HEK293 (cell line): ENCODE results near the gene EDARADD.

Source experiments
- GLI2 ChIP-seq: fragments of 450-650 bp; formaldehyde crosslinking; IDR thresholded peaks from 2 replicates; pipeline ENCODE4; 2017; ENCODE audit warnings: missing biosample characterization, missing genetic modification characterization, low read depth, borderline replicate concordance
- KLF9 ChIP-seq: fragments of 450-650 bp; formaldehyde crosslinking; IDR thresholded peaks from 2 replicates; pipeline ENCODE4 v1.5.1; 2016; ENCODE audit warnings: missing biosample characterization, missing genetic modification characterization, low read depth
- SCRT1 ChIP-seq: fragments of 450-650 bp; formaldehyde crosslinking; IDR thresholded peaks from 2 replicates; pipeline ENCODE4 v1.5.1; 2016; ENCODE audit warnings: missing biosample characterization, missing genetic modification characterization, borderline replicate concordance
- ZBTB48 ChIP-seq: fragments of 450-650 bp; formaldehyde crosslinking; IDR thresholded peaks from 2 replicates; pipeline ENCODE4 v1.5.1; 2016; ENCODE audit warnings: missing biosample characterization, missing genetic modification characterization
- ZNF10 ChIP-seq: fragments of 450-650 bp; formaldehyde crosslinking; IDR thresholded peaks from 2 replicates; pipeline ENCODE4 v1.5.1; 2017; ENCODE audit warnings: missing biosample characterization, missing genetic modification characterization
- ZNF121 ChIP-seq: fragments of 450-650 bp; formaldehyde crosslinking; IDR thresholded peaks from 2 replicates; pipeline ENCODE4 v1.5.1; 2016; ENCODE audit warnings: missing biosample characterization, missing genetic modification characterization
- ZNF19 ChIP-seq: fragments of 450-650 bp; formaldehyde crosslinking; IDR thresholded peaks from 2 replicates; pipeline ENCODE4; 2016; ENCODE audit warnings: missing biosample characterization, missing genetic modification characterization, low read depth
- ZNF2 ChIP-seq: fragments of 450-650 bp; formaldehyde crosslinking; IDR thresholded peaks from 2 replicates; pipeline ENCODE4 v1.5.1; 2016; ENCODE audit warnings: missing biosample characterization, missing genetic modification characterization
- ZNF223 ChIP-seq: fragments of 450-650 bp; formaldehyde crosslinking; IDR thresholded peaks from 2 replicates; pipeline ENCODE4 v1.5.1; 2016; ENCODE audit warnings: missing biosample characterization, missing genetic modification characterization
- ZNF24 ChIP-seq: fragments of 450-650 bp; formaldehyde crosslinking; IDR thresholded peaks from 2 replicates; pipeline ENCODE4 v1.5.1; 2016; ENCODE audit warnings: missing biosample characterization, missing genetic modification characterization
- ZNF354C ChIP-seq: fragments of 450-650 bp; formaldehyde crosslinking; IDR thresholded peaks from 2 replicates; pipeline ENCODE4 v1.5.1; 2016; ENCODE audit warnings: missing biosample characterization, missing genetic modification characterization, low read depth, borderline replicate concordance
- ZNF510 ChIP-seq: fragments of 450-650 bp; formaldehyde crosslinking; IDR thresholded peaks from 2 replicates; pipeline ENCODE4 v1.5.1; 2018; ENCODE audit warnings: mild to moderate bottlenecking, missing genetic modification characterization, missing biosample characterization; ENCODE audit not compliant: insufficient replicate concordance
- ZNF529 ChIP-seq: fragments of 450-650 bp; formaldehyde crosslinking; IDR thresholded peaks from 2 replicates; pipeline ENCODE4 v1.5.1; 2017; ENCODE audit warnings: missing genetic modification characterization, missing biosample characterization; ENCODE audit not compliant: insufficient replicate concordance
- ZNF621 ChIP-seq: fragments of 450-650 bp; formaldehyde crosslinking; IDR thresholded peaks from 2 replicates; pipeline ENCODE4 v1.5.1; 2017; ENCODE audit warnings: missing biosample characterization, missing genetic modification characterization
- ZNF792 ChIP-seq: fragments of 450-650 bp; formaldehyde crosslinking; IDR thresholded peaks from 2 replicates; pipeline ENCODE4 v1.5.1; 2016; ENCODE audit warnings: missing biosample characterization, missing genetic modification characterization
- TF ChIP-seq, protein P1 (sequence below): fragments of 450-650 bp; formaldehyde crosslinking; IDR thresholded peaks from 2 replicates; pipeline ENCODE4 v1.5.1; 2016; ENCODE audit warnings: missing biosample characterization, missing genetic modification characterization
- TF ChIP-seq, protein P2 (sequence below): fragments of 450-650 bp; formaldehyde crosslinking; IDR thresholded peaks from 2 replicates; pipeline ENCODE4 v1.5.1; 2016; ENCODE audit warnings: missing biosample characterization, missing genetic modification characterization
- TF ChIP-seq, protein P3 (sequence below): fragments of 450-650 bp; formaldehyde crosslinking; IDR thresholded peaks from 2 replicates; pipeline ENCODE4 v1.5.1; 2016; ENCODE audit warnings: missing biosample characterization, missing genetic modification characterization
- TF ChIP-seq, protein P4 (sequence below): fragments of 450-650 bp; IDR thresholded peaks from 2 replicates; pipeline ENCODE4 v1.5.1; 2018; ENCODE audit warnings: missing biosample characterization, missing genetic modification characterization
- TF ChIP-seq, protein P5 (sequence below): fragments of 450-650 bp; formaldehyde crosslinking; IDR thresholded peaks from 2 replicates; pipeline ENCODE4 v1.5.1; 2016; ENCODE audit warnings: missing biosample characterization, missing genetic modification characterization
- TF ChIP-seq, protein P6 (sequence below): fragments of 450-650 bp; formaldehyde crosslinking; IDR thresholded peaks from 2 replicates; pipeline ENCODE4 v1.5.1; 2017; ENCODE audit warnings: missing biosample characterization, missing genetic modification characterization
- TF ChIP-seq, protein P7 (sequence below): fragments of 450-650 bp; formaldehyde crosslinking; IDR thresholded peaks from 2 replicates; pipeline ENCODE4 v1.5.1; 2016; ENCODE audit warnings: missing biosample characterization, missing genetic modification characterization
- TF ChIP-seq, protein P8 (sequence below): fragments of 450-650 bp; formaldehyde crosslinking; IDR thresholded peaks from 2 replicates; pipeline ENCODE4 v1.5.1; 2017; ENCODE audit warnings: missing biosample characterization, missing genetic modification characterization
- TF ChIP-seq, protein P9 (sequence below): fragments of 450-650 bp; formaldehyde crosslinking; IDR thresholded peaks from 2 replicates; pipeline ENCODE4 v1.5.1; 2016; ENCODE audit warnings: missing biosample characterization, missing genetic modification characterization

The EDARADD gene

DNA sequence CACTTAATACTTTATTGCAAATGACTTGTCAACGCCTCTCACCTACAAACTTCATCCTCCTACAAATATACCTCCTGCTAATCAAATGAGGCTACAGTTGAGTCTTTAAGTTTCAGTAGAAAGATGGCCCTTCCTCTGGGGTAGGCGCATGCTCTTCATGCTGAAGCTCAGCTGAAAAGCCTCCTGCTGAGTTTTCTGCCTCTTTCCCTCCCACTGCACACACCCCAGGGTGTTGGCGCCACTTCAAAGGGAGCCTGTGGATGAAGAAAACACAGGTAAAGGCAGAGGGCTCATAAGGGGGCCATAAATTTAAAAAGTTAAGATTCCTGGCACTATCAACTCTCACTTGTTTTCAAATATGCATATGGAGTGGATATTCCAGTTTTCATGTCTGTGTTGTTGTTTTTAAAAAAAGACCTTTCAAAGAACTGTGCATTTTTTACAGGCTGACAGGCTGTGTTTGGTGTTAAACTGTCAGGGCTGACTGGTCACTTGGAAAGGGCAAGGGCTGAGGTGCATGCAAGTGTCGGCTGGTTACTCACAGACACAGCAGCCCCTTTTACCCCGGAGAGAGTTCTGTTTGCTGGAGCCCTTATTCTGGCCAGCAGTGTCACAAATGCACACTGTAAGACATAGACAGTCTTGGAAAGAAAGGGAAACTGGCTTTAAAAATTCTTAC is 86.8 kb downstream of the EDARADD start (continued):
- TF ChIP-seq ZNF792, result no peak
- TF ChIP-seq, protein P1, sequence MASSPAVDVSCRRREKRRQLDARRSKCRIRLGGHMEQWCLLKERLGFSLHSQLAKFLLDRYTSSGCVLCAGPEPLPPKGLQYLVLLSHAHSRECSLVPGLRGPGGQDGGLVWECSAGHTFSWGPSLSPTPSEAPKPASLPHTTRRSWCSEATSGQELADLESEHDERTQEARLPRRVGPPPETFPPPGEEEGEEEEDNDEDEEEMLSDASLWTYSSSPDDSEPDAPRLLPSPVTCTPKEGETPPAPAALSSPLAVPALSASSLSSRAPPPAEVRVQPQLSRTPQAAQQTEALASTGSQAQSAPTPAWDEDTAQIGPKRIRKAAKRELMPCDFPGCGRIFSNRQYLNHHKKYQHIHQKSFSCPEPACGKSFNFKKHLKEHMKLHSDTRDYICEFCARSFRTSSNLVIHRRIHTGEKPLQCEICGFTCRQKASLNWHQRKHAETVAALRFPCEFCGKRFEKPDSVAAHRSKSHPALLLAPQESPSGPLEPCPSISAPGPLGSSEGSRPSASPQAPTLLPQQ (tag by site-specific recombination), result no peak
- TF ChIP-seq, protein P2, sequence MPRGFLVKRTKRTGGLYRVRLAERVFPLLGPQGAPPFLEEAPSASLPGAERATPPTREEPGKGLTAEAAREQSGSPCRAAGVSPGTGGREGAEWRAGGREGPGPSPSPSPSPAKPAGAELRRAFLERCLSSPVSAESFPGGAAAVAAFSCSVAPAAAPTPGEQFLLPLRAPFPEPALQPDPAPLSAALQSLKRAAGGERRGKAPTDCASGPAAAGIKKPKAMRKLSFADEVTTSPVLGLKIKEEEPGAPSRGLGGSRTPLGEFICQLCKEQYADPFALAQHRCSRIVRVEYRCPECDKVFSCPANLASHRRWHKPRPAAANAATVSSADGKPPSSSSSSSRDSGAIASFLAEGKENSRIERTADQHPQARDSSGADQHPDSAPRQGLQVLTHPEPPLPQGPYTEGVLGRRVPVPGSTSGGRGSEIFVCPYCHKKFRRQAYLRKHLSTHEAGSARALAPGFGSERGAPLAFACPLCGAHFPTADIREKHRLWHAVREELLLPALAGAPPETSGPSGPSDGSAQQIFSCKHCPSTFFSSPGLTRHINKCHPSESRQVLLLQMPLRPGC, result no peak
- TF ChIP-seq ZNF510 (tag by site-specific recombination), result no peak
- TF ChIP-seq, protein P3, sequence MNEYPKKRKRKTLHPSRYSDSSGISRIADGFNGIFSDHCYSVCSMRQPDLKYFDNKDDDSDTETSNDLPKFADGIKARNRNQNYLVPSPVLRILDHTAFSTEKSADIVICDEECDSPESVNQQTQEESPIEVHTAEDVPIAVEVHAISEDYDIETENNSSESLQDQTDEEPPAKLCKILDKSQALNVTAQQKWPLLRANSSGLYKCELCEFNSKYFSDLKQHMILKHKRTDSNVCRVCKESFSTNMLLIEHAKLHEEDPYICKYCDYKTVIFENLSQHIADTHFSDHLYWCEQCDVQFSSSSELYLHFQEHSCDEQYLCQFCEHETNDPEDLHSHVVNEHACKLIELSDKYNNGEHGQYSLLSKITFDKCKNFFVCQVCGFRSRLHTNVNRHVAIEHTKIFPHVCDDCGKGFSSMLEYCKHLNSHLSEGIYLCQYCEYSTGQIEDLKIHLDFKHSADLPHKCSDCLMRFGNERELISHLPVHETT, result no peak
- TF ChIP-seq, protein P4, sequence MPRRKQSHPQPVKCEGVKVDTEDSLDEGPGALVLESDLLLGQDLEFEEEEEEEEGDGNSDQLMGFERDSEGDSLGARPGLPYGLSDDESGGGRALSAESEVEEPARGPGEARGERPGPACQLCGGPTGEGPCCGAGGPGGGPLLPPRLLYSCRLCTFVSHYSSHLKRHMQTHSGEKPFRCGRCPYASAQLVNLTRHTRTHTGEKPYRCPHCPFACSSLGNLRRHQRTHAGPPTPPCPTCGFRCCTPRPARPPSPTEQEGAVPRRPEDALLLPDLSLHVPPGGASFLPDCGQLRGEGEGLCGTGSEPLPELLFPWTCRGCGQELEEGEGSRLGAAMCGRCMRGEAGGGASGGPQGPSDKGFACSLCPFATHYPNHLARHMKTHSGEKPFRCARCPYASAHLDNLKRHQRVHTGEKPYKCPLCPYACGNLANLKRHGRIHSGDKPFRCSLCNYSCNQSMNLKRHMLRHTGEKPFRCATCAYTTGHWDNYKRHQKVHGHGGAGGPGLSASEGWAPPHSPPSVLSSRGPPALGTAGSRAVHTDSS (tag by site-specific recombination), result no peak
- TF ChIP-seq SCRT1 (tag by site-specific recombination), result no peak
- TF ChIP-seq ZNF24 (tag by site-specific recombination), result no peak
- TF ChIP-seq, protein P5, sequence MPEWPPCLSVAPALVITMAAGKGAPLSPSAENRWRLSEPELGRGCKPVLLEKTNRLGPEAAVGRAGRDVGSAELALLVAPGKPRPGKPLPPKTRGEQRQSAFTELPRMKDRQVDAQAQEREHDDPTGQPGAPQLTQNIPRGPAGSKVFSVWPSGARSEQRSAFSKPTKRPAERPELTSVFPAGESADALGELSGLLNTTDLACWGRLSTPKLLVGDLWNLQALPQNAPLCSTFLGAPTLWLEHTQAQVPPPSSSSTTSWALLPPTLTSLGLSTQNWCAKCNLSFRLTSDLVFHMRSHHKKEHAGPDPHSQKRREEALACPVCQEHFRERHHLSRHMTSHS (tag by site-specific recombination), result no peak
- TF ChIP-seq ZNF19 (tag by site-specific recombination), result no peak
- TF ChIP-seq ZNF2 (tag by site-specific recombination), result no peak
- TF ChIP-seq ZNF223, result no peak
- no peak for TF ChIP-seq ZBTB48 (tag by site-specific recombination)
- TF ChIP-seq, protein P6, sequence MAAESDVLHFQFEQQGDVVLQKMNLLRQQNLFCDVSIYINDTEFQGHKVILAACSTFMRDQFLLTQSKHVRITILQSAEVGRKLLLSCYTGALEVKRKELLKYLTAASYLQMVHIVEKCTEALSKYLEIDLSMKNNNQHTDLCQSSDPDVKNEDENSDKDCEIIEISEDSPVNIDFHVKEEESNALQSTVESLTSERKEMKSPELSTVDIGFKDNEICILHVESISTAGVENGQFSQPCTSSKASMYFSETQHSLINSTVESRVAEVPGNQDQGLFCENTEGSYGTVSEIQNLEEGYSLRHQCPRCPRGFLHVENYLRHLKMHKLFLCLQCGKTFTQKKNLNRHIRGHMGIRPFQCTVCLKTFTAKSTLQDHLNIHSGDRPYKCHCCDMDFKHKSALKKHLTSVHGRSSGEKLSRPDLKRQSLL, result no peak
- TF ChIP-seq ZNF121 (tag by site-specific recombination), result no peak
- TF ChIP-seq, protein P7, sequence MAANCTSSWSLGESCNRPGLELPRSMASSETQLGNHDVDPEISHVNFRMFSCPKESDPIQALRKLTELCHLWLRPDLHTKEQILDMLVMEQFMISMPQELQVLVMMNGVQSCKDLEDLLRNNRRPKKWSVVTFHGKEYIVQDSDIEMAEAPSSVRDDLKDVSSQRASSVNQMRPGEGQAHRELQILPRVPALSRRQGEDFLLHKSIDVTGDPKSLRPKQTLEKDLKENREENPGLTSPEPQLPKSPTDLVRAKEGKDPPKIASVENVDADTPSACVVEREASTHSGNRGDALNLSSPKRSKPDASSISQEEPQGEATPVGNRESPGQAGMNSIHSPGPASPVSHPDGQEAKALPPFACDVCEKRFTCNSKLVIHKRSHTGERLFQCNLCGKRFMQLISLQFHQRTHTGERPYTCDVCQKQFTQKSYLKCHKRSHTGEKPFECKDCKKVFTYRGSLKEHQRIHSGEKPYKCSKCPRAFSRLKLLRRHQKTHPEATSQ (tag by site-specific recombination), result no peak
- peak; percentile 26 for TF ChIP-seq ZNF529
- no peak for TF ChIP-seq ZNF621 (tag by site-specific recombination)
- TF ChIP-seq, protein P8, sequence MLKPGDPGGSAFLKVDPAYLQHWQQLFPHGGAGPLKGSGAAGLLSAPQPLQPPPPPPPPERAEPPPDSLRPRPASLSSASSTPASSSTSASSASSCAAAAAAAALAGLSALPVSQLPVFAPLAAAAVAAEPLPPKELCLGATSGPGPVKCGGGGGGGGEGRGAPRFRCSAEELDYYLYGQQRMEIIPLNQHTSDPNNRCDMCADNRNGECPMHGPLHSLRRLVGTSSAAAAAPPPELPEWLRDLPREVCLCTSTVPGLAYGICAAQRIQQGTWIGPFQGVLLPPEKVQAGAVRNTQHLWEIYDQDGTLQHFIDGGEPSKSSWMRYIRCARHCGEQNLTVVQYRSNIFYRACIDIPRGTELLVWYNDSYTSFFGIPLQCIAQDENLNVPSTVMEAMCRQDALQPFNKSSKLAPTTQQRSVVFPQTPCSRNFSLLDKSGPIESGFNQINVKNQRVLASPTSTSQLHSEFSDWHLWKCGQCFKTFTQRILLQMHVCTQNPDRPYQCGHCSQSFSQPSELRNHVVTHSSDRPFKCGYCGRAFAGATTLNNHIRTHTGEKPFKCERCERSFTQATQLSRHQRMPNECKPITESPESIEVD, result peak; percentile 61
- no peak for TF ChIP-seq ZNF354C
- TF ChIP-seq, protein P9, sequence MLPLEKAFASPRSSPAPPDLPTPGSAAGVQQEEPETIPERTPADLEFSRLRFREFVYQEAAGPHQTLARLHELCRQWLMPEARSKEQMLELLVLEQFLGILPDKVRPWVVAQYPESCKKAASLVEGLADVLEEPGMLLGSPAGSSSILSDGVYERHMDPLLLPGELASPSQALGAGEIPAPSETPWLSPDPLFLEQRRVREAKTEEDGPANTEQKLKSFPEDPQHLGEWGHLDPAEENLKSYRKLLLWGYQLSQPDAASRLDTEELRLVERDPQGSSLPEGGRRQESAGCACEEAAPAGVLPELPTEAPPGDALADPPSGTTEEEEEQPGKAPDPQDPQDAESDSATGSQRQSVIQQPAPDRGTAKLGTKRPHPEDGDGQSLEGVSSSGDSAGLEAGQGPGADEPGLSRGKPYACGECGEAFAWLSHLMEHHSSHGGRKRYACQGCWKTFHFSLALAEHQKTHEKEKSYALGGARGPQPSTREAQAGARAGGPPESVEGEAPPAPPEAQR (tag by site-specific recombination), result no peak
- no peak for TF ChIP-seq GLI2 (tag by site-specific recombination)
- no peak for TF ChIP-seq ZNF10 (tag by site-specific recombination)
- no peak for TF ChIP-seq KLF9 (tag by site-specific recombination)
